ENCODE results near the gene PCP2. TPM values are rescaled to one million over a fixed set of nuclear protein-coding genes. Genes with fewer than 3 reads are reported as not detected.
A peak's percentile ranks its signal among the peaks of the same experiment; 100 is the strongest.

PCP2 gene
- total RNA-seq, 1 donor from 2014 or later: 1.5 TPM

- no peaks in the 10 kb centered on the region for H3K4me1 Mint-ChIP-seq
- H3K4me3 Mint-ChIP-seq: no peak overlapping the region
- no peaks in the 10 kb centered on the region for H3K27me3 Mint-ChIP-seq
- no peak for DNase-seq
- intact Hi-C loops (cut with micrococcal nuclease): no loop called here
- no peaks in the 10 kb centered on the region for H3K9me3 Mint-ChIP-seq
- no peak overlapping the region for H3K27ac Mint-ChIP-seq
- H3K36me3 Mint-ChIP-seq (ENCODE audit: low read depth): no peaks in the 10 kb centered on the region
These were observed 21.8 kb downstream of the PCP2 start for GRCh38 chr19:7611541-7612279.

DNA sequence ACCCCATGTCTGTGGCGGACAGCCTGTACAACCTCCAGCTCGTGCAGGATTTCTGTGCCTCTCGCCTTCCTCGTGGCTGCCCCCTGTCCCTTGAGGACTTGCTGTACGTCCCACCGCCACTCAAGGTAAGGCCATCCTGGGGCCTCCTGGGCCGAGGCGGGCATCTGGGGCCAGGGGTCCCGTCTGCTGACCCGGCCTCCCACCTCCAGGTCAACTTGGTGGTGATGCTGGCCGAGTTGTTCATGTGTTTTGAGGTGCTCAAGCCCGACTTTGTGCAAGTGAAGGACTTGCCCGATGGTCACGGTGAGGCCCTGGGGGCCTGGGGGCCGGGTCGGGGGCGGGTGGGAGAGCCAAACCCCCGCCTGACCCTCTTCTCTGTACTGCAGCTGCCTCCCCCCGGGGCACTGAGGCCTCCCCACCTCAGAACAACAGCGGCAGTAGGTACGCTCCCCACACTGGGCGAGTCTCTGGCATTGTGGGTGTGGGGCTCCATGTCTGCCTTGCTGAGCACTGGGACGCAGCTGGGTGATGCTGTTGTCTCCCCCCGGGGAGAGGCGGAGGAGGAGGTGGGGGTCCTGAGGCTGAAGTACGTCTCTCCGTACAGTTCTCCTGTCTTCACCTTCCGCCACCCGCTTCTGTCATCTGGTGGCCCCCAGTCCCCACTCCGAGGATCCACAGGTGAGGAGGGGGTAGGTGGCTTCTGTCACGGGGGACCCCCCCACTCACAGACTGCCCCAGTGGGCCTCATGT lies 22.9 kb downstream of the PCP2 start:
- no peak overlapping the region for H3K4me3 Mint-ChIP-seq
- H3K9me3 Mint-ChIP-seq: no peaks in the 10 kb centered on the region
- intact Hi-C loops (cut with micrococcal nuclease): no loop called here
- no peak for DNase-seq
- no peaks in the 10 kb centered on the region for H3K27me3 Mint-ChIP-seq
- H3K27ac Mint-ChIP-seq: no peak overlapping the region
- H3K4me1 Mint-ChIP-seq: peaks cover 2% of the 10 kb centered on the region
- H3K36me3 Mint-ChIP-seq (ENCODE audit: low read depth): no peaks in the 10 kb centered on the region

DNA sequence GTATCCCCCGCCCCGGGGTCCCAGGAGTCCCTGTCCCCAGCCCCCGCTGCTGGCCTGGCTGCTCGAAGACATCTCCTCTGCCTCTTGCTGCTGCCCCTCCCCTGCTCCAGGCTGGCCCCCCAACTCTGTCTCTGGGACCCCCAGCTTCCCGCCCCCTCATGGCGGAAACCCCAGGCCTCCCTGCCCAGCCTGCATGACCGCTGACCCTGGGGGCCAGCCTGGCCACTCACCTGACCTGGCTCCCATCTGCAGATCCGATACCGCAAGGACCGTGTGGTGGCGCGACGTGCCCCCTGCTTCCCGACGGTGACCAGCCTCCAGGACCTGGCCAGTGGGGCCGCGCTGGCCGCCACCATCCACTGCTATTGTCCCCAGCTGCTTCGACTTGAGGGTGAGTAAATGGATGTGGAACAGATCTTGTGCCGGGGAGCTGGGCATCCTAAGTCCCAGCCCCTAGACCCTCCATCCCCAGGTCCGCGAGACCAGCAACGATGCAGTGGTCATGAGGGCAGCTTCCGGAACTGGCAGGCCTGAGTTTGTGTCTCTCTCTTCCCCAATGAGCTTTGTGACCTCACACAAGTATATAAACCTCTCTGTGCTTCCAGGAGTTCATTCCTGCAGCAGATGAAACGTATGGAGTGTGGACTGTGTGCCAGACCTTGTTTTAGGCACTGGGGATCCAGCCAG lies 25.5 kb downstream of the PCP2 start:
- Mint-ChIP-seq H3K36me3 (ENCODE audit: low read depth) (no peaks in the 10 kb centered on the region), H3K27ac (no peak overlapping the region), H3K4me1 (peaks cover 2% of the 10 kb centered on the region), H3K4me3 (no peak overlapping the region), H3K9me3 (no peaks in the 10 kb centered on the region), H3K27me3 (no peaks in the 10 kb centered on the region)
- DNase-seq: no peak
- intact Hi-C loops (cut with micrococcal nuclease): no loop called here

GRCh38 chr19:7607212-7607873 lies 26.2 kb downstream of the PCP2 start:
- no peaks in the 10 kb centered on the region for H3K9me3 Mint-ChIP-seq
- H3K27ac Mint-ChIP-seq: no peak overlapping the region
- peaks cover 2% of the 10 kb centered on the region for H3K4me1 Mint-ChIP-seq
- no peak overlapping the region for H3K4me3 Mint-ChIP-seq
- no peak for DNase-seq
- H3K27me3 Mint-ChIP-seq: peaks cover under 1% of the 10 kb centered on the region
- H3K36me3 Mint-ChIP-seq (ENCODE audit: low read depth): no peaks in the 10 kb centered on the region
- intact Hi-C loops (cut with micrococcal nuclease): no loop called here

DNA sequence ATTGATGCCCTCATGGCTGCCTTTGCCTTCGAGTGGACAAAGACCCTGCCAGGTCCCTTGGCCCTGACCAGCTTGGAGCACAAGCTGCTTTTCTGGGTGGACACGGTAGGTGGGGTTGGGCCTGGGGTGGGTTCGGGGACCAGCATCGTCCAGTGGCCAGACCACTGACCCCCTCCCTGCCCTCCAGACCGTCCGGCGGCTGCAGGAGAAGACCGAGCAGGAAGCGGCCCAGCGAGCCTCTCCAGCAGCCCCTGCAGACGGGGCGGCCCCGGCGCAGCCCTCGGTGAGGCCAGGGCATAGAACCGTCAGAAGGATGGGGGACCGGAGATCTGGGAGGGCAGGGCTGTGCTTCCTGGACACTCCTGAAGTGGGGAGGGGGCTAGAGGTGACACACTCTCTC lies 27.2 kb downstream of the PCP2 start:
- DNase-seq: no peak
- Mint-ChIP-seq H3K27ac (no peak overlapping the region), H3K4me1 (peaks cover 2% of the 10 kb centered on the region), H3K36me3 (ENCODE audit: low read depth) (no peaks in the 10 kb centered on the region), H3K4me3 (no peak overlapping the region), H3K27me3 (peaks cover 3% of the 10 kb centered on the region), H3K9me3 (no peaks in the 10 kb centered on the region)
- intact Hi-C loops (cut with micrococcal nuclease): no loop called here

DNA sequence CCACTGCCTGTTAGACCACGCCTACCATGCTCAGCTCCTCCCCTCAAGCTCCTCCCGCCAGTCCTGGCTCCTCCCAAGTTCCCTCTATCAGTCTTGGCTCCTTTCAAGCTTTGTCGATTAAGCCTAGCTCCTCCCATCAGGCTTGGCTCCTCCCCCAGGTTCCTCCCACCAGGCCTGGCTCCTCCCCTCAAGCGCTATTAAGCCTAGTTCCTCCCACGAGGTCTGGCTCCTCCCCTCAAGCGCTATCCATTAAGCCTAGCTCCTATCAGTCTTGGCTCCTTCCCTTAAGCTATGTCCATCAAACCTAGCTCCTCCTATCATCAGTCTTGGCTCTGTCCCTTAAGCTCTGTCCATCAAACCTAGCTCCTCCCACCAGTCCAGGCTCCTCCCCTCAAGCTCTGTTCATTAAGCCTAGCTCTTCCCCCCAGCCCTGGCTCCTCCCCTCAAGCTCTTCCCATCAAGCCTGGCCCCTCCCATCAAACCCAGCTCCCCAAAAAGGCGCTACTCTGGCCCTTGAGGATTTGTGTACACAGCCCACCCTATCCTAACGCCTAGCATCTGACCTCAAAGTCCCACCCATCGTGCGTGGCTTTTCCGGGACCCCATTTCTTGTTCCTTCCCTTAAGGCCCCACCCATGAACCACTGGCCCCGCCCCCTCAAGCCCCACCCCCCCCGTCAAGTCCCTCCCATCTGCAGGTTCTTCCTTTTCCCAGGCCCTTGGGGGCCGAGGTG lies 27.9 kb downstream of the PCP2 start:
- H3K4me3 Mint-ChIP-seq: no peak overlapping the region
- no peaks in the 10 kb centered on the region for H3K9me3 Mint-ChIP-seq
- intact Hi-C loops (cut with micrococcal nuclease): no loop called here
- no peak overlapping the region for H3K27ac Mint-ChIP-seq
- peaks cover 2% of the 10 kb centered on the region for H3K36me3 Mint-ChIP-seq (ENCODE audit: low read depth)
- DNase-seq: peak; percentile 78
- peaks cover 3% of the 10 kb centered on the region for H3K27me3 Mint-ChIP-seq
- peaks cover 4% of the 10 kb centered on the region for H3K4me1 Mint-ChIP-seq

- DNase-seq: no peak
- peaks cover 1% of the 10 kb centered on the region for H3K9me3 Mint-ChIP-seq
- intact Hi-C loops (cut with micrococcal nuclease): no loop called here
- H3K27me3 Mint-ChIP-seq: peaks cover 4% of the 10 kb centered on the region
- peaks cover 4% of the 10 kb centered on the region for H3K4me1 Mint-ChIP-seq
- no peak overlapping the region for H3K27ac Mint-ChIP-seq
- no peak overlapping the region for H3K4me3 Mint-ChIP-seq
- peaks cover 2% of the 10 kb centered on the region for H3K36me3 Mint-ChIP-seq (ENCODE audit: low read depth)
These were observed 29.6 kb downstream of the PCP2 start for GRCh38 chr19:7603919-7604318.

GRCh38 chr19:7602935-7603497 lies 30.5 kb downstream of the PCP2 start:
- no peak overlapping the region for H3K4me3 Mint-ChIP-seq
- H3K27ac Mint-ChIP-seq: no peak overlapping the region
- DNase-seq: no peak
- H3K9me3 Mint-ChIP-seq: peaks cover 5% of the 10 kb centered on the region
- peaks cover 9% of the 10 kb centered on the region for H3K27me3 Mint-ChIP-seq
- intact Hi-C loops (cut with micrococcal nuclease): no loop called here
- peaks cover 2% of the 10 kb centered on the region for H3K36me3 Mint-ChIP-seq (ENCODE audit: low read depth)
- H3K4me1 Mint-ChIP-seq: peaks cover 4% of the 10 kb centered on the region

- intact Hi-C loops (cut with micrococcal nuclease): no loop called here
- Mint-ChIP-seq H3K27ac (no peak overlapping the region), H3K36me3 (ENCODE audit: low read depth) (peaks cover 2% of the 10 kb centered on the region), H3K9me3 (peaks cover 5% of the 10 kb centered on the region), H3K4me3 (no peak overlapping the region), H3K4me1 (peaks cover 4% of the 10 kb centered on the region), H3K27me3 (peaks cover 15% of the 10 kb centered on the region)
- no peak for DNase-seq
These were observed 31.1 kb downstream of the PCP2 start for GRCh38 chr19:7602240-7602934.

DNA sequence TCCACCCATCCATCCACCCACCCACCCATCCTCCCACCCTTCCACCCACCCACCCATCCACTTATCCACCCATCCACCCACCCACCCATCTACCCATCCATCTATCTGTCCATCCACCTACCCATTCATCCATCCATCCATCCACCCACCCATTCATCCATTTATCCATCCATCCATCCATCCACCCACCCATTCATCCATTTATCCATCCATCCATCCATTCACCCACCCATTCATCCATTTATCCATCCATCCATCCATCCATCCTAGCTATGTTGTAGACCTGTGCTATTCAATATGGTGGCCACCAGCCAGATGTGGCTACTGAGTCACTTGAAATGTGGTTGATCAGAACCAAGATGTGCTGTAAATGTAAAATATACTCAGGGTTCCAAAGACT lies 32.8 kb downstream of the PCP2 start:
- peak overlapping the region; percentile 77 for H3K27ac Mint-ChIP-seq
- H3K9me3 Mint-ChIP-seq: peaks cover 5% of the 10 kb centered on the region
- peaks cover 2% of the 10 kb centered on the region for H3K36me3 Mint-ChIP-seq (ENCODE audit: low read depth)
- H3K4me3 Mint-ChIP-seq: no peak overlapping the region
- H3K27me3 Mint-ChIP-seq: peaks cover 23% of the 10 kb centered on the region
- H3K4me1 Mint-ChIP-seq: peaks cover 3% of the 10 kb centered on the region
- intact Hi-C loops (cut with micrococcal nuclease): no loop called here
- DNase-seq: no peak

GRCh38 chr19:7598180-7598579 lies 35.3 kb downstream of the PCP2 start:
- Mint-ChIP-seq H3K27me3 (peaks cover 43% of the 10 kb centered on the region), H3K36me3 (ENCODE audit: low read depth) (peaks cover 2% of the 10 kb centered on the region), H3K4me3 (no peak overlapping the region), H3K9me3 (peaks cover 5% of the 10 kb centered on the region), H3K4me1 (peaks cover 6% of the 10 kb centered on the region), H3K27ac (no peak overlapping the region)
- intact Hi-C loops (cut with micrococcal nuclease): no loop called here
- no peak for DNase-seq

DNA sequence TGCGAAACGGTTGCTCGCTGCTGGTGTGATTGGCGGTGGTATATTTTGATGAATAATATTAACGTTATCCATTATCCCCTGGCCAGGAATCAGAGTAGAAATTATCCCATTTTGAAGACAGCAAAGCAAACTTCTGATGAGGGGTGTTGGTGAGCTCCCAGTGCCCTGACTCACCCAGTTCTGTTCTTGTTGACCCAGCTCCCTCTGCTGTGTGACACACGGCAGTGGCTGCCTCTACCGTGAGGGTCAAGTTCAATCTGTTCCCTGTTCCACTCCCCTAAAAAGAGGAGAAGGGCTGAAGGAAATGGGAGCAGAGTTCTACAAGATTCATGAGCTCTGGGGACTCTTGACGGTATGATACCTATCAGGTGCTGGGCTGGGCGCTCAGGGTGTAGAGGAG lies 35.8 kb downstream of the PCP2 start:
- H3K27ac Mint-ChIP-seq: no peak overlapping the region
- no peak for DNase-seq
- H3K4me3 Mint-ChIP-seq: no peak overlapping the region
- peaks cover 5% of the 10 kb centered on the region for H3K9me3 Mint-ChIP-seq
- H3K27me3 Mint-ChIP-seq: peaks cover 43% of the 10 kb centered on the region
- intact Hi-C loops (cut with micrococcal nuclease): no loop called here
- H3K36me3 Mint-ChIP-seq (ENCODE audit: low read depth): peaks cover 2% of the 10 kb centered on the region
- H3K4me1 Mint-ChIP-seq: peaks cover 6% of the 10 kb centered on the region

All from activated CD4-positive, alpha-beta T cell treated with anti-CD3 and anti-CD28 coated beads, Interleukin-2, amount 10 ng/mL, durations not matched to agents 24 days and 14 days (primary cell).